NOMO-1 treated with dmso at 0.1 percent for 144 hours (cell line): ENCODE data around the gene CMTM6.
"Not testable (repeated sequence)": the region's sequence is repeated elsewhere in the genome, so short reads cannot be mapped to it uniquely, and the experiment has no call there.

Source experiments
- DNase-seq: peaks from one replicate; lab custom pipeline; 2025; ENCODE audit not compliant: unreplicated experiment; lab: John Stamatoyannopoulos, UW

Gene CMTM6

GRCh38 chr3:32500231-32500630, 2.4 kb downstream of the CMTM6 start:
- no peak for DNase-seq

- no peak for DNase-seq
Observed at GRCh38 chr3:32499585-32499984, 3.1 kb downstream of the CMTM6 start.

- no peak for DNase-seq
Observed at GRCh38 chr3:32498992-32499391, 3.7 kb downstream of the CMTM6 start.

GRCh38 chr3:32498252-32498651, 4.4 kb downstream of the CMTM6 start:
- DNase-seq: peak; percentile 44

GRCh38 chr3:32495609-32496008, 7.0 kb downstream of the CMTM6 start:
- no peak for DNase-seq

GRCh38 chr3:32495085-32495484, 7.6 kb downstream of the CMTM6 start:
- no peak for DNase-seq

- no peak for DNase-seq
Observed at GRCh38 chr3:32493437-32494414, 8.9 kb downstream of the CMTM6 start.

- DNase-seq: no peak
Observed at GRCh38 chr3:32492684-32493436, 9.8 kb downstream of the CMTM6 start.

GRCh38 chr3:32488474-32489008, 14.1 kb downstream of the CMTM6 start:
- no peak for DNase-seq

GRCh38 chr3:32487781-32488473, 14.7 kb downstream of the CMTM6 start:
- DNase-seq: no peak

- DNase-seq: peak; percentile 9
Observed at GRCh38 chr3:32484436-32484835, 18.2 kb downstream of the CMTM6 start.

- no peak for DNase-seq
Observed at GRCh38 chr3:32483772-32484171, 18.9 kb downstream of the CMTM6 start.

- no peak for DNase-seq
Observed at GRCh38 chr3:32482693-32483092, 20.0 kb downstream of the CMTM6 start.

GRCh38 chr3:32481791-32482631, 20.6 kb downstream of the CMTM6 start:
- DNase-seq: no peak

GRCh38 chr3:32480604-32481003, 22.0 kb downstream of the CMTM6 start:
- DNase-seq: no peak

GRCh38 chr3:32474201-32474600, 28.5 kb downstream of the CMTM6 start:
- no peak for DNase-seq

GRCh38 chr3:32472151-32472550, 30.5 kb downstream of the CMTM6 start:
- not testable (repeated sequence) for DNase-seq

- no peak for DNase-seq
Observed at GRCh38 chr3:32471246-32471645, 31.4 kb downstream of the CMTM6 start.

GRCh38 chr3:32470362-32470761, 32.3 kb downstream of the CMTM6 start:
- DNase-seq: no peak

- no peak for DNase-seq
Observed at GRCh38 chr3:32469151-32469874, 33.3 kb downstream of the CMTM6 start.
